ENCODE data around the gene APLP1.

- no peak for TF ChIP-seq CTCF (IDR thresholded peaks at IDR 0.05)
- TF ChIP-seq ZFX (IDR thresholded peaks at IDR 0.05; ENCODE audit: borderline replicate concordance), result no peak
These were observed 15.2 kb upstream of the APLP1 start for GRCh38 chr19:35853038-35853756.
